GM12801 (cell line): ENCODE results near the gene GPR179.

Experiments
- TF ChIP-seq, protein P1 (sequence below): IDR thresholded peaks from one replicate; pipeline ENCODE4 v1.5.1; 2011; ENCODE audit warnings: control low read depth; ENCODE audit not compliant: insufficient read length; ENCODE audit errors: extremely low read depth

The GPR179 gene

DNA sequence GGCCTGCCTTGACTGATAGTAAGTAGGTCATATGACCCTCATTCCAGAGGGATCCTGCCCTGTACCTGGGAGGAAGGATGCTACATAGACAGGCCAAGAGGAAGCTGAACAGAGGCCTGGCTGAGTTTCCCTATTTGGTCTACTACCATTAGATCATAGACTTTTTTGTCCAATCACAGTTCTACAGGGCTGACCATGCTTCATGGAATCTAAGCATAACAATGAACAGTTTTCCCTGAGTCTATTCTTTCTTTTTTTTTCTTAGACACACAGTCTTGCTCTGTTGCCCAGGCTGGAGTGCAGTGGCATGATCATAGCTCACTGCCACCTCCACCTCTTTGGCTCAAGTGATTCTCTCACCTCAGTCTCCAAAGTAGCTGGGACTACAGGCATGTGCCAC, 3.9 kb downstream of the GPR179 start:
- TF ChIP-seq, protein P1, sequence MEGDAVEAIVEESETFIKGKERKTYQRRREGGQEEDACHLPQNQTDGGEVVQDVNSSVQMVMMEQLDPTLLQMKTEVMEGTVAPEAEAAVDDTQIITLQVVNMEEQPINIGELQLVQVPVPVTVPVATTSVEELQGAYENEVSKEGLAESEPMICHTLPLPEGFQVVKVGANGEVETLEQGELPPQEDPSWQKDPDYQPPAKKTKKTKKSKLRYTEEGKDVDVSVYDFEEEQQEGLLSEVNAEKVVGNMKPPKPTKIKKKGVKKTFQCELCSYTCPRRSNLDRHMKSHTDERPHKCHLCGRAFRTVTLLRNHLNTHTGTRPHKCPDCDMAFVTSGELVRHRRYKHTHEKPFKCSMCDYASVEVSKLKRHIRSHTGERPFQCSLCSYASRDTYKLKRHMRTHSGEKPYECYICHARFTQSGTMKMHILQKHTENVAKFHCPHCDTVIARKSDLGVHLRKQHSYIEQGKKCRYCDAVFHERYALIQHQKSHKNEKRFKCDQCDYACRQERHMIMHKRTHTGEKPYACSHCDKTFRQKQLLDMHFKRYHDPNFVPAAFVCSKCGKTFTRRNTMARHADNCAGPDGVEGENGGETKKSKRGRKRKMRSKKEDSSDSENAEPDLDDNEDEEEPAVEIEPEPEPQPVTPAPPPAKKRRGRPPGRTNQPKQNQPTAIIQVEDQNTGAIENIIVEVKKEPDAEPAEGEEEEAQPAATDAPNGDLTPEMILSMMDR = no peak

DNA sequence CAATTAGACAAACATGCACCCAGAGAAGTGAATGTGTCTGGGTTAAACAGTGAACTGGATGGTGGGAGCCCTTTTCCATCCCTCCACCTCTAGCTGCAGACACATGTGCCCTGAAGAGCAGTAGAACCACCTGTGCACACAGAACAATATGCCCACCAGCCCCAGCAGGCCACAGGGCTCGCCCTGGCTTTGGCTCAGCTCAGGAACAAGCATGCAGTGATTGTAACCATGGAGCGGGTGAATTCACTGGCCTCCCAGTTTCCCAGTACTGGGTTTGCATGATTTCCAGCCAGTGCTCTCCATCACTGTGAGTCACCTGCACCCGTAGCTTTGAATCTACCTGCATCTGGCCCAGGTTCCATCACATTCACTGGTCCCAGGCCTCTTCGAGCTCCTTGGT, 5.2 kb downstream of the GPR179 start:
- TF ChIP-seq, protein P1 = no peak

DNA sequence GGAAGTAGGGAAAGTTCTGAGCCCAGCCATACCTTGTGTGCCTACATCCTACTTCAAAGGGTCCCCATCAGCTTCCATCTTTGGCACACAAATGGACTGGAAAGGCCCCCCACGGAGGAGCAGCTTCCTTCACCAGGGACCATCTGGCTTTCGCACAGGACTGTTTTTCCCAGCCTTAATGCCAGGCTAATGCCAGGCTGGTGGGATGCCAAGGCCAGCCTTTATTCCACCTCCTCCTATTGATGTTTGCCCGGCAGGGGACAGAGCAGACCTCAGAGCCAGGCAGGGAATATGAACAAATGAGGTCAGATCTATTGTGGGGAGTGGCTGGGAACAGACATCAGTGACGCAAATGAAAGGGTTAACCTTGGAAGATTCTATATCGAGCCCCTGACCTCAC, 5.7 kb downstream of the GPR179 start:
- TF ChIP-seq, protein P1 = no peak

DNA sequence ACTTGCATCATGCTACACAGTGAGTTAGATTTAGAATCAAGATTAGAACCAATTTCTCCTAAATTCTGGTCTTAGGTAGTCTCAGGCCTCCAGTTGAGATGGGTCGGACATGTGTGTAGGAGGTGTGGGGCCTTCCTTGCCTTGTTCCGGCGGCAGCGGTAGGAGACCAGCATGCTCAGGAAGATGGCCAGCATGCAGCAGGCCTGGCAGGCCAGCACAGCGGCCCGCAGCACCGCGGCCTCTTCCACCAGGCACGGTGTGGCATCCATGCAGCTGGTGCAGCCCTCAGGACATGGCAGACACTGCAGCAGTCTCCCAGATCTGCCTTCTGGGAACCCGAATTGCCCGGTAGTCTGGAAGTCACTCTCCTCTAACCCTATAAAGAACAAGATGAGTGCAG, 6.9 kb downstream of the GPR179 start:
- TF ChIP-seq, protein P1 = no peak

DNA sequence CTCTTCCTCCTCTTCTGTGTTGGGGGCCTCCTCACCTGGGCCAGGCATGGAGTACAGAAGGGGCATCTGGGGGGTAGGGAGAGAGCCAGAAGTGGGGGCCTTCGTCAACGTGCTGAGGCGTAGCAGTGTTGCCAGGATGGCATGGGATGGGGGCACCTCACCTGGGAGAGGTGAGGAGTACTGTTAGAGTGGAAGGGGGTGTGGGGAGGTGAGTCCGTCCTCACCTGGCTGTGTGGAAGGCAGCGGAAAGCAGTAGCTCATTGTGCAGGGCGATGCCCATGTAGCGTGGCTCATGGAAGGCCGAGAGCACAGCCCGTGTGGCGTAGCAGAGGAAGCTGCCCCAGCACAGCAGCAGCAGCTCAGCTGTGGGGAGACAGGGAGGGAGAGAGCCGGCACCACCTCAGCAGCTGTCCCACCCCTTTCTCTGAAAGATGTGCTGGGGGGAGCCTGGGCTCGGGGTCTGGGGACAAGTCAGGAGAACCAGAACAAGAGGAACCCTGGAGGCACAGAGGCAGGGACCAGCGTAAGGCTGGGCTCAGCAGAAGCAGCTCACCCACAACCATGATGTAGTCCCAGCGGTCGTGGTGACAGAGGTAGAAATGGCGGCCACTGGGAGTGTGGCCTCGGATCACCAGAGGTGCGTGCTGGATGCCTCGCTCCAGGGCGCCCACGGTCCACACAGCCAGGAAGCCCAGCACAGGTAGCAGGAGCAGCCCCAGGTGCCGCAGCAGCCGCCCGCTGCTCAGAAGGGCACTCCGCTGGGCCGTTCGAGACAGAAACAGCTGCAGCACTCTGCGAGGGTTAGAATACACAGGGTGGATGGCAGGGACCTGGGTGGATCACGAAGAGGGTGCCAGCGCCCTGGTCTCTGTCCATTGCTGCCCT, 9.0 kb downstream of the GPR179 start:
- TF ChIP-seq, protein P1 = no peak

DNA sequence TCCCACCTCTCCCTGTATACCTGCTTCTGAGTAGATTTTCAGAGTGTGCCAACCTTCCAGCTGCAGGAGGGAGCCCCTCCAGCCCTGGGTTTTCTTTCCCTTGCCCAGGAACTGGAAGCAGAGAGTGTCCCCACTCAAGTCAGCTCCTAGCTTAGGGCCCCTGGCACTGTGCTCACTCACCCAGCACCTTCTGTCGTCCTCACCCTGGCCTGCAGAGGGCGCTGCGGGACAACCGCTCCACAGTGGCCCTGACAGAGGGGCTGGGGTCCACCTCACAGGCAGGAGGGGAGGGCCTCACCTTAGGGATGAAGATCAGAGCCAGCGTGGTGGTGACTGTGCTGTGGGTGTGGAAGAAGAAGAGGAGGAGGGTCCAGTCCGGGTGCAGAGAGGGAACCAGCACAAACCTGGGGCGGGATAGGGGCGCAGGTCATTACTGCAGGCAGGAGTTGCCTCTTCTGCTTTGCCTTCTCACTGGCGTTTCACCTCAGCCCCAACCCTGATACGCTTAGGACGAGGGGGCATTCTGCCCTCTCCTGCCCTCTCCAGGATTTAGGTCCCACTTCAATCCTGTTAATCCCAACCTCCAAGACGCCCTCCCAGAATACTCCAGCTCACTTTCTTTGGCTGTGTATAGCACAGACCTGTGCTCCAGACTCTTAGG, 10.0 kb downstream of the GPR179 start:
- TF ChIP-seq, protein P1 = no peak

DNA sequence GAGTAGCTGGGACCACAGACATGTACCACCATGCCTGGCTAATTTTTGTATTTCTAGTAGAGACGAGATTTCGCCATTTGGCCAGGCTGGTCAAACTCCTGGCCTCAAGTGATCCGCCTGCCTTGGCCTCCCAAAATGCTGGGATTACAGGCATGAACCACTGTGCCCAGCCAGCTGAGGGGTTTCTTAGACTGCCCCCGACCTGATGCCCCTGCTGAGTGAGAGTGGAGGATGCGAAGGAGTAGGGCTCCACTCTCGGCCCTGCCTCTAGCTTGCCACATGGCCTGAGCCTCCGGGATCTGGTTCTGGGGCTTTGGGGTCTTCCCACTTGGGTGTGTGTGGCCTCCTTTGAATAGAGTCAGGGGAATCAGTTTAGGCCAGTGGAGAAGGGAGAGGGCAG, 11.0 kb downstream of the GPR179 start:
- TF ChIP-seq, protein P1 = no peak
